ENCODE results near the gene ABHD17A.
A peak's percentile ranks its signal among the peaks of the same experiment; 100 is the strongest.

The ABHD17A gene

DNA sequence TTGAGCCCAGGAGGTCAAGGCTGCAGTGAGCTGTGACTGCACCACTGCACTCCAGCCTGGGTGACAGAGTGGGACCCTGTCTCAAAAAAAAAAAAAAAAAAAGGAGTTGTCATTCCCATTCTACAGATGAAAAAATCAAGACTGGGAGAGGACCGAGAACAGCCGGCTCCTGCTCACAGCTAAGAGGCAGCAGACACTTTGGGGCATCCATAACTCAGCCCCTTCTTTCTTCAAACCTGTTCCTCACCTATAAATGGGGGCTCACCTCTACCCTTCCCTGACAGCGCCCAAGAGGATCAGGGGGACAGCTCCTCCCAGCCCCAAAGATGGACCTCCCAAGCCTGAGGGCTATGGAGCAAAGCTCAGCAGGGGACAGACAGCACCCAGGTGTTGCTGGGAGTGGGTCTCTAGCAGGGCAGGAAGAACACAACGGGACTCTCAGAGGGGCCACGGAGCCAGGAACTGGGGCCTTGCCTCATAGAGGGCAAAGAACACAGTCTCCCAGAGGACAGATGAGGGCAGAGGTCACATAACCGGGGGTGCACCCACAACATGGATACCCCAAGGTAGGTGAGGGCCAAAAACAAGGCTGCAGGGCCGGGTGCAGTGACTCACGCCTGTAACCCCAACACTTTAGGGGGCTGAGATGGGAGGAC is 18.5 kb downstream of the ABHD17A start:
- peaks cover 0 to 29% (median 16%) of the 10 kb centered on the region in 4 donors for H3K4me1 ChIP-seq
- no peak overlapping the region for H3K4me3 ChIP-seq
- H3K9me3 ChIP-seq: no peaks in the 10 kb centered on the region
- intact Hi-C loops (cut with DNase I; ENCODE audit: low total_unique reads): no loop called here
- no peaks in the 10 kb centered on the region for H3K27me3 ChIP-seq
- peaks cover 0 to 13% (median 4%) of the 10 kb centered on the region in 3 donors for H3K36me3 ChIP-seq
- no peak for DNase-seq
- TF ChIP-seq, protein P1, sequence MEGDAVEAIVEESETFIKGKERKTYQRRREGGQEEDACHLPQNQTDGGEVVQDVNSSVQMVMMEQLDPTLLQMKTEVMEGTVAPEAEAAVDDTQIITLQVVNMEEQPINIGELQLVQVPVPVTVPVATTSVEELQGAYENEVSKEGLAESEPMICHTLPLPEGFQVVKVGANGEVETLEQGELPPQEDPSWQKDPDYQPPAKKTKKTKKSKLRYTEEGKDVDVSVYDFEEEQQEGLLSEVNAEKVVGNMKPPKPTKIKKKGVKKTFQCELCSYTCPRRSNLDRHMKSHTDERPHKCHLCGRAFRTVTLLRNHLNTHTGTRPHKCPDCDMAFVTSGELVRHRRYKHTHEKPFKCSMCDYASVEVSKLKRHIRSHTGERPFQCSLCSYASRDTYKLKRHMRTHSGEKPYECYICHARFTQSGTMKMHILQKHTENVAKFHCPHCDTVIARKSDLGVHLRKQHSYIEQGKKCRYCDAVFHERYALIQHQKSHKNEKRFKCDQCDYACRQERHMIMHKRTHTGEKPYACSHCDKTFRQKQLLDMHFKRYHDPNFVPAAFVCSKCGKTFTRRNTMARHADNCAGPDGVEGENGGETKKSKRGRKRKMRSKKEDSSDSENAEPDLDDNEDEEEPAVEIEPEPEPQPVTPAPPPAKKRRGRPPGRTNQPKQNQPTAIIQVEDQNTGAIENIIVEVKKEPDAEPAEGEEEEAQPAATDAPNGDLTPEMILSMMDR (IDR thresholded peaks at IDR 0.05): no peak
- H3K27ac ChIP-seq: no peak overlapping the region

DNA sequence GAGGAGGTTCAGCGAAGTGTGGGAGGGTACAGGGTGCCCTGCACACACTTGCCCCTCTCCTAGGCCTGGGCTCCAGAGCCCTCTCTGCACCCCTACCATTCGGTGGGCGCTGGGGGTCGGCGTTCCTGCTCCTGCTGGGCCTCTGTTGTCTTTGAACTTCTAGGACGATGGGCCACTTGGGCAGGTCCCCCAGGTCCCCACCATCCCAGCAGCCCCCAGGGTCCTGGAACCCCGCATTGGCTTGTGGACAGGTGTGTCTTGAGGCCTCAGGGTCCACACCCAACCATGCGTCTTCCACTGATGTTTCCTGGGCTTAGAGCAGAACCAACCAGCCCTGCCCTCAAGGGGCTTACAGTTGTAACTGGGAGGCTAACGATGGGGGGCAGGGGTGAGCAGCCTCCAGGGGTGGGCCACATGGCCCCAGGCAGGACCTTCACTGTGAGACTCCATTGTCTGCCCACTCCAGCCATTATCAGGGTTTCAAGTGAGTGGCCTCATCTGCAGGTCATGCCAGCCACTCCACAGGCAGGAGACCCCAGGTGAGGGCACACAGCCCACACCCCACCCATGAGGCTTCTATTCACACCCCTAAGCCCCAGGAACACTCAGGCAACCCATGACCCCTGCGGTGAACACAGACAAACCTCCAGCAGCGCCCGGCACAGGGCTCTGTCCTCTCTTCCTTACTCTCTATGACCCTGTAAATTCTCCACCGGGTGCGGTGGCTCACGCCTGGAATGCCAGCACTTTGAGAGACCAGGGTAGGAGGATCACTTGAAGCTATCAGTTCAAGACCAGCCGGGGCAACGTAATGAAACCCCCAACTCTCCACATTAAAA is 19.9 kb downstream of the ABHD17A start:
- DNase-seq: no peak
- TF ChIP-seq, protein P1 (IDR thresholded peaks at IDR 0.05): no peak
- H3K4me1 ChIP-seq: peaks cover 0 to 33% (median 27%) of the 10 kb centered on the region in 4 donors
- peaks cover 0 to under 1% (median 0%) of the 10 kb centered on the region in 3 donors for H3K36me3 ChIP-seq
- H3K27me3 ChIP-seq: no peaks in the 10 kb centered on the region
- intact Hi-C loops (cut with DNase I; ENCODE audit: low total_unique reads): no loop called here
- H3K9me3 ChIP-seq: no peaks in the 10 kb centered on the region
- H3K4me3 ChIP-seq: peak overlapping the region; percentile 63 to 71
- H3K27ac ChIP-seq: peak overlapping the region; percentile 78 to 81

DNA sequence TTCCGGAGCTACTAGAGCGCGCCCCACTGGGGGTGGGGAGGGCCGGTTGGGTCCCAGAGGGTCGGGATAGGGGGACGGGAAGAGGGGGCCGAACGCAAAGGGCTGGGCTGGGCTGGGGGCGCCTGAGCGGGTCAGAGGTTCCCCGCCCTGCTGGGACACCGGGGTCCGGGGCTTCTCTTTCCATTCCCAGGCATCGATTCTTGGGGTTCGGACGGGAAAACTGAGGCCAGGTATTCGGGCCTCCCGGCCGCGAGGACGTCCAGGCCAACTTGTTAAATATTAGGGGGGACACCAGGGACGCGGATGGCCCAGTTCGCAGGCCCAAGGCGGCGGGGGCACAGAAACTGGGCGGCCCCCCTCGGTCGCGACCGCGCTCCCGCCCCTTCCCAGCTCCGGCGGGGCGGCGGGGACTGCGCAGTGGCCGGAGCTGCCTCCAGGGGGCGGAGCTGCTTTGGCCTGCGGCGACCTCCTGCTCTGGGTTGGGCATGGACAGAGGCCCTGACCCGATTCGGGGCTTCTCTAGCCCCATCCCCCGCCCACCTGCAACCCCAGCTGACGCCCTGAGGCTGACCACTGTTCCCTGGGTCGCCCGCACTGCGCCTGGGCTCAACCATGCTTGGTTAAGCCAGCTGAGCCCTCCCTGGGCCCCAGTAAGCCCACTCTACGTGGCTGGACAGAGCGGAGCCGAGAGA is 20.7 kb downstream of the ABHD17A start:
- Histone ChIP-seq H3K36me3 (no peaks in the 10 kb centered on the region), H3K9me3 (no peaks in the 10 kb centered on the region), H3K27ac (peak overlapping the region; percentile 78 to 81), H3K4me1 (peaks cover 0 to 41% (median 34%) of the 10 kb centered on the region in 4 donors), H3K27me3 (no peaks in the 10 kb centered on the region), H3K4me3 (peak overlapping the region; percentile 63 to 71)
- intact Hi-C loops (cut with DNase I; ENCODE audit: low total_unique reads): no loop called here
- TF ChIP-seq, protein P1 (IDR thresholded peaks at IDR 0.05): peak; percentile 60 to 70
- DNase-seq: peak in 1 of 2 donors; percentile 66

DNA sequence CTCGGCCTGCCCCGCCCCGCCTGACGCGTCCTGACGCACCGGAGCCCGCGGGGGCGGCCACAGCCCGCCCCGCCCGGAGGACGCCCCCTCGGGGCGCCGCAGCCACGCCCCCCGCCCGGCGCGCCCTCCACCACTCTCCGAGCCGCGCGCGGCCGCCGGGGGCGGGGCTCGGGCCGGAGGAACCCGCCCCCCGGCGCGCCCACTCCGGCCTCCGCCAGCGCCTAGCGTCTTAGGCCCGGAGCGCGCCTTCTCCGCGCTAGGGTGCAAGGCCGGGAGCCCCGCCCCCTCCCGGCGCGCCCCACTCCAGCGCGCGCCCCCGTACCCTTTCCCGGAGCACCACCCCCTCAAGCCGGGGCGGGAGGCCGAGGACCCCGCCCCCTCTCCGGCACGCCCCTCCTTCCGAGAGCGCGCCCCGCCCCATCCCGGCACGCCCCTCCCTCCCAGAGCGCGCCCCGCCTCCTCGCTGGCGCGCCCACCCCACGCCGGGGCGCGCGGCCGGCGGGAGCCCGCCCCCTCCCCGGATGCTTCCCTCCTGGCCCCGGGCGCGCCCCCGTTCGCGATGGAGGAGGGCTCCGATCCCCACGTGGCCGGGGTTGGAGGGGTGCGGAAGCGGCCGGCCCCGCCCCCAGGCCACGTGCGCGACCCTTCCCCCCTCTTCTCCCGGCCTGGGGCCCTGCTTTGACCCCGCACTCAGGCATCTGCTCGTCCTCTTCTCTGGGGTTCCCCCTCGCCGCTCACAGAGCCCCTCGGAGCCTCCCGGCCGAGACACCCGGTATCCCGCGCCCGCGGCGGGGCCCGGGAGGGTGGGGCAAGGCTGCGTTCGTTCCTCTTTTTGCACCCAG is 21.4 kb downstream of the ABHD17A start:
- Histone ChIP-seq H3K27ac (peak overlapping the region; percentile 78 to 81), H3K4me3 (peak overlapping the region; percentile 63 to 71)
- intact Hi-C loops (cut with DNase I; ENCODE audit: low total_unique reads): no loop called here

More for the DNA sequence above, 21.4 kb downstream of the ABHD17A start:
- TF ChIP-seq, protein P1 (IDR thresholded peaks at IDR 0.05): no peak
- Histone ChIP-seq H3K27me3 (no peaks in the 10 kb centered on the region), H3K9me3 (no peaks in the 10 kb centered on the region), H3K36me3 (no peaks in the 10 kb centered on the region), H3K4me1 (peaks cover 0 to 45% (median 35%) of the 10 kb centered on the region in 4 donors)
- DNase-seq: peak; percentile 86 to 93

Data from tibial artery (tissue), 4 donors.